Skeletal muscle satellite cell (primary cell): ENCODE results near the gene PAQR3. TPM values are rescaled to one million over a fixed set of nuclear protein-coding genes. Genes with fewer than 3 reads are reported as not detected.

ENCODE experiments used
- H3K27me3 ChIP-seq: 2 replicates; pipeline ENCODE4 v1.7.0; 2013; ENCODE audit warnings: low read length; ENCODE audit not compliant: control insufficient read depth, insufficient read depth
- H3K36me3 ChIP-seq: 2 replicates; pipeline ENCODE4 v1.7.0; 2013; ENCODE audit warnings: mild to moderate bottlenecking, control low read depth, low read length; ENCODE audit not compliant: insufficient read depth
- H3K4me1 ChIP-seq: 2 replicates; pipeline ENCODE4 v1.7.0; 2013; ENCODE audit warnings: low read length; ENCODE audit not compliant: control insufficient read depth, insufficient read depth
- H3K4me2 ChIP-seq: 2 replicates; pipeline ENCODE4 v1.7.0; 2013; ENCODE audit warnings: mild to moderate bottlenecking, low read length
- H3K4me3 ChIP-seq: 2 replicates; pipeline ENCODE4 v1.7.0; 2013; ENCODE audit warnings: low read length
- H3K9ac ChIP-seq: 2 replicates; pipeline ENCODE4 v1.7.0; 2013; ENCODE audit warnings: mild to moderate bottlenecking, low read depth, low read length, moderate library complexity
- H3K9me3 ChIP-seq: replicated peaks from 2 replicates; pipeline ENCODE4 v1.7.0; 2013; ENCODE audit warnings: mild to moderate bottlenecking, control low read depth, low read length
- total RNA-seq: library from RNA; depleted of rRNA; stranded (reverse); fragments of >200 nt; gene quantifications from 2 replicates; pipeline ENCODE4 v1.2.3, GENCODE V29; 2012; rRNA removed

Gene PAQR3, protein sequence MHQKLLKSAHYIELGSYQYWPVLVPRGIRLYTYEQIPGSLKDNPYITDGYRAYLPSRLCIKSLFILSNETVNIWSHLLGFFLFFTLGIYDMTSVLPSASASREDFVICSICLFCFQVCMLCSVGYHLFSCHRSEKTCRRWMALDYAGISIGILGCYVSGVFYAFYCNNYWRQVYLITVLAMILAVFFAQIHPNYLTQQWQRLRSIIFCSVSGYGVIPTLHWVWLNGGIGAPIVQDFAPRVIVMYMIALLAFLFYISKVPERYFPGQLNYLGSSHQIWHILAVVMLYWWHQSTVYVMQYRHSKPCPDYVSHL
- 24.9 and 37.0 TPM in 2 replicates for total RNA-seq

DNA sequence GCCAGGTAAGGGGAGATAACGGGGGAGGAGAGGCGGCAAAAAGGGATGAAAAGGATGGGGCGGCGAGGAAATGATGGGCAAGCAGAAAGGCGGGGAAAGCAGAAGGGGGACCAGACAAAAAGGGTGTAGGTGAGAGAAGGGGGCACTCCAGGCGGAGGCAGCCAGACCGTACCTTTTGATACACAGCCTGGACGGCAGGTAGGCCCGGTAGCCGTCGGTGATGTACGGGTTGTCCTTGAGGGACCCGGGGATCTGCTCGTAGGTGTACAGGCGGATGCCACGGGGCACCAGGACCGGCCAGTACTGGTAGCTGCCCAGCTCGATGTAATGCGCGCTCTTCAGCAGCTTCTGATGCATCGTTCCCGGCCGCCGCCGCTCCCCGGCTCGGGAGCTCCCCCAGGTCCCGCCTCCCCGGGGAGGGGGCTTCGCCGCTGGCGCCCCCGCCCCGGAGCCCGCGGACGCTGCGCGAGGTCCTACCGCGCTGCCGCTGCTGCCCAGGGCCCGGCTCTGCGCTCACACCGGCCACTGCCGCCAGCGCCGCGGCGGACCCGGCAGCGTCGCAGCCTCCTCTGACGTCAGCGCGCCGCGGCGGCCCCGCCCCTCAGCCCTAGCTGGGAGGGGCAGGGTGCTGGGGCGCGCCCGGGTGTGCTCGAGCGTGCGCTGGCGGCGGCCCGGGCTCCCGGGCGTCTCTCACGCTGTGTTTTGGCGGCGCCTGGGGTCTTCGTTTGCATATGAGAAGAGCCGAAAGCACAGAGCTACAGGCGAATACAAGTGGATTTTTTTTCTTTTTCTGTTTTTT, at the start of gene PAQR3:
Gene PAQR3, minus strand, starts transcription at position 571 of the 799 bp plus-strand sequence. Its CDS starts 214 bp downstream, at position 357.
- Histone ChIP-seq H3K4me2 (peak within 1 kb of the TSS; percentile 92), H3K9me3 (no peaks in the 10 kb centered on the region), H3K27me3 (no peaks in the 10 kb centered on the region), H3K9ac (peak within 1 kb of the TSS; percentile 90), H3K4me3 (peak within 1 kb of the TSS; percentile 97), H3K36me3 (no peaks in the 10 kb centered on the region), H3K4me1 (peaks cover 15% of the 10 kb centered on the region)

DNA sequence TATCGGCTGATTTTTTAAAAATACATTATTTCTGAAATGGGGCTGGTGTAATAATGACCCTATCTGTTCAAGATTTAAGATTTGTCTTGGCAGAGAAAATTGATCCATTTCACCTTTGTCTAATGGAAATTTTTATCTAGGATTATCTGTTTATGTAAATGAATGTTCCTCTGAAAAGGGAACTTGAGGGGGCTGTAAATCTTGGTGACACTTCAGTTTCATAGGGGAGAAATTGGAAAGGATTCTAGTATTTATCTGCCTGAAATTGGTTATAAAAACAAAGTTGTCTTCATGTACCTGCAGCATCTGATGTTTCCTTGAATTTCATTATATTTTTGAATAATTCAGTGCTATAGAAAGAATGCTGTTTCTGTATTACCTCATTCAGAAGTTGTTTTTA, 48.4 kb upstream of the PAQR3 start:
- Histone ChIP-seq H3K36me3 (no peaks in the 10 kb centered on the region), H3K4me2 (no peak overlapping the region), H3K9me3 (no peaks in the 10 kb centered on the region), H3K4me1 (no peaks in the 10 kb centered on the region), H3K9ac (no peak overlapping the region), H3K27me3 (no peaks in the 10 kb centered on the region), H3K4me3 (no peak overlapping the region)

DNA sequence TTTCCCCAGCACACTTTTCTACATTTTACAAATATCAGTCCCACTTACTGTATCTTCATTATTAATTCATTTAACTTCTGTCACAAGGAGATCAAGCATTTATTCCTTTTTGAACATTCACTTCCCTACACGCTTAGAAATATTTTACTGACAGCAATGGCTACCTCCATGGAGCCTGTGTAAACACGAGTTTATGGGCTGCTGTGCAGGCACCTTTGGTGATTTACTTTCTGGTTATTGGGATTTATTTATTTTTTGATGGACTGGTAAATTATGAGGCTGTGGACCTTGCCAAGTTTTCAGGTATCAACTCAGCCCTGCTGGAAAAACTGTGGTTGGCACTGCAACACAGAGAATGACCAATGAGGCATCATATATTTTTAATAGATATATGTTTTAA, 45.4 kb upstream of the PAQR3 start:
- no peak overlapping the region for H3K4me2 ChIP-seq
- H3K36me3 ChIP-seq = no peaks in the 10 kb centered on the region
- no peaks in the 10 kb centered on the region for H3K9me3 ChIP-seq
- no peak overlapping the region for H3K9ac ChIP-seq
- H3K27me3 ChIP-seq = no peaks in the 10 kb centered on the region
- no peak overlapping the region for H3K4me3 ChIP-seq
- H3K4me1 ChIP-seq = no peaks in the 10 kb centered on the region

DNA sequence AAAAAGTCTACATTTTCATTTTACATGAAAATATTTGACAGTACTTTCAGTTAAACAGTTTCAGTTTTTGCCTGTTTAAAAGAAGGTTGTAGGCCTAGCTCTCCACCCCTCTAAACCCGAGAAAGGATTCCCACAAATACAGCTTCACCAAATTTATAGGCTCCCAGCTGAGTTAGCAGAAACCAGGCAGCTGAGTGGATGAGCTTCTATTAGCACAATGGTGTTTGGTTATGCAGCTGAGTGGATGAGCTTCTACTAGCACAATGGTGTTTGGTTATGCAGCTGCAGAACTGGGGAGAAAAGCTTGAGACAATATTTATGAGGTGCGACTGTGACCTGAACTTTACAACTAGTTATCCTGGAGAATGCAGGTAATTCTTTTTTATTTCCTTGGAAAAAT, 36.6 kb upstream of the PAQR3 start:
- Histone ChIP-seq H3K9me3 (no peaks in the 10 kb centered on the region), H3K4me2 (no peak overlapping the region), H3K36me3 (no peaks in the 10 kb centered on the region)

DNA sequence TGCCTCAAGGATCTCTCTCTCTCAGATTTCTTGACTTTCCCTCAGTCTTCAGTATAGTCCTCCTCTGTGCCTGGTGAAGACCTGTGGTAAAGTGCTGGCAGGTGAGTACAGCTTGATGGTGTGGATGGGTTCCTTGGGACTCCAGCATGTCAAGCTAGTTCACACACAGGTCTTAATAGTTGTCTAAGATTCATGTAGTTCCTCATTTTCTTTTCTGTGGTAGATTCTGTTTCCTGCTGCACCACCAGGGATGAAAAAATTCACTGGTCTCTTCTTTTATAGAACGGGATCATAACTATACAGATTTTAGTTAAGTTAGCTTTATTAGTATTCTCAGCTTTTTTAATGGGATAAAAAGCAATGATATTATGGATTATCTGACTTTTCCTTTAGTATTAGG, 32.5 kb upstream of the PAQR3 start:
- Histone ChIP-seq H3K4me1 (no peaks in the 10 kb centered on the region), H3K4me2 (no peak overlapping the region), H3K9ac (no peak overlapping the region), H3K36me3 (no peaks in the 10 kb centered on the region), H3K27me3 (no peaks in the 10 kb centered on the region), H3K4me3 (no peak overlapping the region), H3K9me3 (no peaks in the 10 kb centered on the region)

More for the DNA sequence above, 36.6 kb upstream of the PAQR3 start:
- Histone ChIP-seq H3K9ac (no peak overlapping the region), H3K4me3 (no peak overlapping the region), H3K27me3 (no peaks in the 10 kb centered on the region), H3K4me1 (no peaks in the 10 kb centered on the region)

DNA sequence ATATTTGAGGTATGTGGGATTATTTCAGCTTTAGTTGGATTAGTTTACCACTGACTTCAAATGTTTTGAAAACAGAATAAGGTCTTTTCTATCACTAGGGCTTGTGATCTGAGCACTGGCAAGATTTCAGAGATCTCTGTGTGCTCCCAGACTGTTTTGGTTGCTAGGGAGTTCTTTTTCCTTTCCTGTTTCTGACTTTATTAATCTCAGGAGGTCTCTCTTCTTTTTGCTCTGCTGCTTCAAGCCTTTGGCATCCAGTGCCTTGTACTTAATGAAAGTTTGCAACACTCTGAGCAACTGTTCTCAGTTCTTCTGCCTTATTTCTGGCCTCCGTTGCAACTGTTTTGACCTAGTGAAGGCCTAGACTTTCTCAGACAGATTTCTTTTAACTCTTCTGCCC, 32.1 kb upstream of the PAQR3 start:
- Histone ChIP-seq H3K9me3 (no peaks in the 10 kb centered on the region), H3K9ac (no peak overlapping the region), H3K4me1 (no peaks in the 10 kb centered on the region), H3K4me3 (no peak overlapping the region), H3K36me3 (no peaks in the 10 kb centered on the region), H3K4me2 (no peak overlapping the region), H3K27me3 (no peaks in the 10 kb centered on the region)

DNA sequence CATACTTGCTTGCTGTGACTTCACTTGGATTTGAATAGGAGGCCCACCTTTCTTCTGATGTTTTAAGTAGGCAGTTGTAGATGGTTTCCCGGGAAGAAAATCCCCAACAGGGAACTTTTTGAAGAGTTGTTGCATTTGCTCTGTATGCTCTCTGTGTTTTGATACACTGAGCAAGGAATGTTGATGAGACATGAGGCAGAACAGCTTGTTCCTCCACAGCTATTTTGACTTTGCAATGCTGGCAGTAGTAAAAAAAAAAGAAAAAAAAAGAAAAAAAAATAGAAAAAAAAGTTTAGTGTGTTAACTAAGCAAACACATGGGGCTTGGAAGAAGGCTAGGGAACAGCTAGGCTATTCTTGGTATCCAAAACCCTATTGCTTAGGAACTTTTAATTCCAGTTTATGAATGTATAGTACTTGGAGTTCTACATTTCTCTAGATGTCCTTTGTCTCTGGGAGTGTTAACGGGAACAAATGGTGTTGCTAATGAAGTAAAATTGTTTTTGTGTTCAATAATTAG, 23.4 kb upstream of the PAQR3 start:
- no peak overlapping the region for H3K9ac ChIP-seq
- peaks cover 32% of the 10 kb centered on the region for H3K4me1 ChIP-seq
- peak overlapping the region; percentile 42 for H3K4me2 ChIP-seq
- H3K9me3 ChIP-seq = no peaks in the 10 kb centered on the region
- no peaks in the 10 kb centered on the region for H3K27me3 ChIP-seq
- no peaks in the 10 kb centered on the region for H3K36me3 ChIP-seq
- H3K4me3 ChIP-seq = peak overlapping the region; percentile 11

DNA sequence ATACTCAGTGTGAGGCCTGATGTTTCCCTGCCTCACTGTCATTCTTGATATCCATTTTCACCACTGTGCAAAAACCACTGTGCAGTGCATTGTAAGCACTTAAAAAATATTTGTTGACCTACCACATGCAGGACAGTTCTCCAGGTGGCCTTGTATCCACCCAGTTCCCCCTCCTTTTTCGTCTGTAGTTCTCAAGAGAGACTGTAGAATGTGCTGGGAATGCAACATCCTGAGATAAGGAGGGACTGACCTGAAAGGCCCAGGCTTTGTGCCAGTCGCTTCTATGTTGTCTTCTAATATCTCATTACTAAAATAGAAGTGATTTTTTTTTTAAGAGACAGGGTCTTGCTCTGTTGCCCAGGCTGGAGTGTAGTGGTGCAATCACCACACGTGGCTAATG, 21.7 kb upstream of the PAQR3 start:
- Histone ChIP-seq H3K27me3 (no peaks in the 10 kb centered on the region), H3K9me3 (no peaks in the 10 kb centered on the region), H3K4me3 (no peak overlapping the region), H3K9ac (no peak overlapping the region), H3K36me3 (no peaks in the 10 kb centered on the region), H3K4me1 (peaks cover 32% of the 10 kb centered on the region), H3K4me2 (no peak overlapping the region)

DNA sequence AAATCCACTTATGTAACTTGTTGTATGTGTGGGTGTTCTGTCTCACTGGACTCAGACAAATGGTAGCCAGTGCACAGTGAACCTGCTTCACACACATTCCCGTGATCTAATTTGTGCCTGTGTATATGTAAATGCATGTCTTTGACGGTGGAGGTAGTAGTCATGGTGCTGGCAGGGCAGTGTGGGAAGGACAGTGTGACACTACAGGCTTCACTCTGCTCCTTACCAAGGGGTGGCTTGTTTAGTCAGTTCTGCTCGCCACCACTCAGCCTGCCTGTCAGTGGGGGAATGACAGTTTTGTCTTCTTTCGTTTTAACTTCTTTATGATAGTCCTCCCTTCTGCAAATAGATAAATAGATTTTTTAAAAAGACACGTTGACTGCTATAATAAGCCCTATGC, 17.7 kb upstream of the PAQR3 start:
- Histone ChIP-seq H3K4me1 (peaks cover 19% of the 10 kb centered on the region), H3K9me3 (no peaks in the 10 kb centered on the region), H3K36me3 (no peaks in the 10 kb centered on the region), H3K9ac (no peak overlapping the region), H3K4me3 (no peak overlapping the region), H3K4me2 (no peak overlapping the region), H3K27me3 (no peaks in the 10 kb centered on the region)

DNA sequence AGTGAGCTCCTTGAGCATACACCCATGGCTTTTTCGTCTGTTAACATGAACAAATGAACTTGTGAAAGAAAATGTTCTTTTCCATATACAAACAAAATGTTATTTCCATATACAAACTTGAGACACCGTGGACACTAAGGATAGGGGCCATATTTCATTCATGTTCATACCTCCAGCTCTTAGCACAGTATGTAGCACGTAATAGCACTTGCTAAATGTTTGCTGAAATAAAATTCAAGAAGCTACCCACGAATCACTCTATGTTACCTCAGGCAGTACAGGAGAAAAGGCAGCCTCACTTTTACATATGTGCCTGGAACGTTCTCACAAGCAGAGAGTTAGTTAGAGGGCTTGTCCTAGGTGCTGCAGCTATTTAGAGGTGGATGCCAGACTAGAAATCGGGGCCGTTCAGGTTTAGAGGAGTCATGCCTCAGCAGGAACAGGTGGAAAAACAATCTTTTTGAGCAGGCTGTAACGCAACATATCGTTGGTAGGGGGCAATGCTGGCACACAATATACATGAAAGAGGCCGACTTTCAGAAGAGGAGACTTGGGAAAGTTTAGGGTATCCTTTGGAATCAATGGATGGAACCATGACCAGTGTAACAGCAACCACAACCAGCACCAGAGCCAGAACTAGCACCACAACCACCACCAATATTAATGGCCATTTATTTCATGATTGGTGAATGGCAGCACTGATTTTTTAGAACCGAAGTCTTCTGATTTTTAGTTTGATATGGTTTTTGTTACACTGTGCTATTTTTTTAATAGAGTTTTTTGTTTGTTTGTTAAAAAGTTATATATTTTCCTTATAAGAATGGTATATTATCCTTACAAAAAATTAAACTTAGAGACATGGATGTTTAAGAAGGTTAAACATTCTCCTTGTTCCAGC, 14.8 kb upstream of the PAQR3 start:
- no peaks in the 10 kb centered on the region for H3K27me3 ChIP-seq
- no peaks in the 10 kb centered on the region for H3K9me3 ChIP-seq
- H3K4me3 ChIP-seq = no peak overlapping the region
- no peak overlapping the region for H3K9ac ChIP-seq
- no peaks in the 10 kb centered on the region for H3K36me3 ChIP-seq
- no peak overlapping the region for H3K4me2 ChIP-seq
- peaks cover 3% of the 10 kb centered on the region for H3K4me1 ChIP-seq

DNA sequence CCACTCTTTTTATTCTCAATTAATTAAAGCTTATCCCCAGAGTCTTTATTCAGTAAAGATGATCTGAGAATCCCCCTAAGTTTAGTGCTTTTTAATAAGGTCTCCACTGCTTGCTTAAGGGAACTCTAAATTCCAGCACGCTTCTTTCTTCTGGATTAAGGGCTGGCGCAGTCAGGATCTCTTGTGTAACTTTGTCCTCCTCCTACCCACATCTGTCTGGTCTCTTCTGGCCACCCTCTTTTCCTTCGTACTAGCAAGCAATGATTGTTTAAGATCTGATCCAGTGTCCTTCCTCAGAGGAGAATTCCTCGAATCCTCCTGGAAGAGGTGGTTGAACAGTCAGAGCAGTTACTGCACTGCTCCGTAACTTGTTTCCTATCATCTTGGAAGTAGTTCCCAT, 14.0 kb upstream of the PAQR3 start:
- H3K4me2 ChIP-seq = no peak overlapping the region
- H3K9ac ChIP-seq = no peak overlapping the region
- no peaks in the 10 kb centered on the region for H3K4me1 ChIP-seq
- no peaks in the 10 kb centered on the region for H3K27me3 ChIP-seq
- no peak overlapping the region for H3K4me3 ChIP-seq
- H3K9me3 ChIP-seq = no peaks in the 10 kb centered on the region
- H3K36me3 ChIP-seq = no peaks in the 10 kb centered on the region
